GM18951 (cell line): Measurements from ENCODE around the gene SERPINA7.
"Not testable (repeated sequence)": the region's sequence is repeated elsewhere in the genome, so short reads cannot be mapped to it uniquely, and the experiment has no call there.

Source experiments
- POLR2A ChIP-seq: IDR thresholded peaks from 4 replicates; pipeline ENCODE4 v1.6.1; 2011; ENCODE audit warnings: mild to moderate bottlenecking; ENCODE audit not compliant: insufficient read length, insufficient read depth; ENCODE audit errors: extremely low read depth
- in situ Hi-C: fragments of 300-500 bp; cut with MboI; formaldehyde crosslinking; loops from one replicate; pipeline ENCODE4 v1.12.0; 2022; ENCODE audit warnings: low sequenced_read_pairs, mixed read lengths, inconsistent platforms; ENCODE audit not compliant: unreplicated experiment

SERPINA7 gene

GRCh38 chrX:106007815-106008214 lies 30.7 kb downstream of the SERPINA7 start:
- in situ Hi-C loops, result no loop called here
- TF ChIP-seq POLR2A, result no peak

DNA sequence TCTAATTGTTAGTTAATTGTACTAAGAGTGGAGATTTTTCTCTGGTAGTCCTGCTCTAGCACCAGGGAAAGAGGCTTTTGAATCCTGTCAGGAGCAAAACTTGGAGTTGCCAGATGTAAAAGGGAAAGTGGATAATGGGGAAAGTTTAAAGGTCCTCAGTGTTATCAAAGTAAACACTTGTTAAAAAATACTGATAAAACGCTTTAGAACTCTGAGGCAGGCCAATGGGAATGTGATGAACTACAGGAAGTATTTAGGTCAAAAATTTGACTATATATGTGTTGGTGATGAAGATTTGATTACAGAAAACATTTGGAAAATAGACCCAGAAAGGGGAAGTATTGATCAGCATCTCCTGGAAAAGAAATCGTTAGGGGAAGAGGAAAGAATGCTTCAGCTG lies 32.8 kb downstream of the SERPINA7 start:
- in situ Hi-C loops, result no loop called here
- no peak for TF ChIP-seq POLR2A

DNA sequence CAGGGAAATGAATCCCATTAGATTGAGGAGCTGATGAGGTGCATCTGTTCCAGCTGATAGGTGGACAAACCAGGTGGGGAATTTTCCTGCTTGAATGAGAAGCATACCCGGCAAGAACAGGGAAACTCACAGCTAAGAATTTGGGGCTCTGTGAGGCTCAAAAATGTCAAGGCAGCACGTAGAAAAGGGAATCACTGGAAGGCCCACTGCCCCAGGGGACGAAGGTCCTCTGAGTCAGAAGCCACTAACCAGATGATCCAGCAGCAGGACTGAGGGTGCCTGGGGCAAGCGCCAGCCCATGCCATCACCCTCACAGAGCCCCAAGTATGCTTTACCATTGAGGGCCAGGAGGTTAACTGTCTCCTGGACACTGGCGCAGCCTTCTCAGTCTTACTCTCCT lies 37.9 kb downstream of the SERPINA7 start:
- in situ Hi-C loops, result not testable (repeated sequence)

DNA sequence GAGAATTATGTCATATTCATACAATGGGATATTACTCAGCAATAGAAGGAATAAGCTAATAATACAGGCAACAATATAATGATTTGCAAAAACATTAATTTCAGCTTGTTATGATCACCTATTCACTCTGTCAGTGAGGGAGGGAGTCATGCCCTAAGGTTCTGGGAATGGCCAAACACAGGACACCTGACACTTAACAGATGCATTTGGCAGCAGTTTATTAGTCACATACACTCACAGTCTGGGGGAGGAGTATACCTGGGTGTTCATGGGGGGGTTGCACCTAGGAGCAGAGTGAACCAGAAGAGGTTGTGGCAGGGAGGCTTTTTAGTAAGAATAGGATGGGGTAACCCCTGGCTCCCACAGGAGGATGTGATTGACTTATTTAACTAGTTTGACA lies 38.3 kb downstream of the SERPINA7 start:
- in situ Hi-C loops, result no loop called here

GRCh38 chrX:105999294-105999693 lies 39.2 kb downstream of the SERPINA7 start:
- in situ Hi-C loops, result no loop called here

More for the DNA sequence above, 38.3 kb downstream of the SERPINA7 start:
- no peak for TF ChIP-seq POLR2A

GRCh38 chrX:105988487-105988886 lies 50.0 kb downstream of the SERPINA7 start:
- in situ Hi-C loops, result not testable (repeated sequence)

More at GRCh38 chrX:105999294-105999693, 39.2 kb downstream of the SERPINA7 start:
- TF ChIP-seq POLR2A, result no peak
